Gastrocnemius medialis (tissue), 4 donors: Measurements from ENCODE around the gene DBNL. TPM values are rescaled to one million over a fixed set of nuclear protein-coding genes. Genes with fewer than 3 reads are reported as not detected.

Experiments
- ATAC-seq, 2 donors: fragments of 150-250 bp; one replicate each; pipeline ENCODE4 v1.9.1; 2016
- DNase-seq, 2 donors: peaks; one replicate each; pipeline ENCODE4 v3.0.0-alpha.2; 2019
- H3K27ac ChIP-seq, 4 donors: fragments of 200-600 bp; sonication (generic); 1 replicate in 1 of 4; 2 replicates in 3 of 4; pipeline ENCODE4 v1.5.1; 2016 to 2018; ENCODE audit warnings: mild to moderate bottlenecking in 2 of 4, moderate library complexity in 1 of 4
- H3K27me3 ChIP-seq, 3 donors: fragments of 200-600 bp; sonication (generic) in 2 of 3; 1 replicate in 1 of 3; 2 replicates in 2 of 3; pipeline versions ENCODE4 v1.5.1 to v1.6.0; 2016 to 2019; ENCODE audit warnings: mild to moderate bottlenecking in 1 of 3, moderate library complexity in 1 of 3
- H3K36me3 ChIP-seq, 2 donors: fragments of 200-600 bp; sonication (generic) in 1 of 2; one replicate each; pipeline ENCODE4 v1.5.1; 2017 to 2018
- H3K4me1 ChIP-seq, 2 donors: fragments of 200-600 bp; sonication (generic) in 1 of 2; one replicate each; pipeline ENCODE4 v1.5.1; 2016 to 2017; ENCODE audit warnings: mild to moderate bottlenecking in 2 of 2
- H3K4me3 ChIP-seq, 4 donors: fragments of 200-600 bp; sonication (generic) in 3 of 4; 1 replicate in 1 of 4; 2 replicates in 3 of 4; pipeline ENCODE4 v1.5.1; 2016 to 2019; ENCODE audit warnings: mild to moderate bottlenecking in 2 of 4
- H3K9me3 ChIP-seq, 3 donors: fragments of 200-600 bp; sonication (generic) in 2 of 3; 1 replicate in 1 of 3; 2 replicates in 2 of 3; pipeline ENCODE4 v1.5.1; 2016 to 2019
- CTCF ChIP-seq, 5 experiments: fragments of 450-650 bp in 3 of 5; fragments of 200-600 bp in 2 of 5; sonication (generic) in 2 of 5; IDR thresholded peaks in 4 of 5; conservative IDR thresholded peaks in 1 of 5; 1 replicate in 4 of 5; 2 replicates in 1 of 5; pipeline ENCODE4 v1.5.1; 2016 to 2019; ENCODE audit warnings: antibody characterized with exemption in 5 of 5, mild to moderate bottlenecking in 3 of 5, moderate library complexity in 3 of 5
- POLR2A ChIP-seq, 2 donors: fragments of 450-650 bp; IDR thresholded peaks; one replicate each; pipeline ENCODE4 v1.6.1; 2017; ENCODE audit warnings: antibody characterized with exemption in 2 of 2, mild to moderate bottlenecking in 2 of 2, moderate library complexity in 2 of 2
- in situ Hi-C, 4 donors: fragments of 200-750 bp; cut with MboI; loops; one replicate each; pipeline versions ENCODE4 v1.15.0 to v1.8.0; 2017; ENCODE audit warnings: low sequenced_read_pairs in 4 of 4
- intact Hi-C: fragments of 100-400 bp; cut with DNase I; formaldehyde crosslinking; loops from one replicate; pipeline ENCODE4 v1.15.1; 2023; ENCODE audit warnings: low total_unique reads
- total RNA-seq, 4 donors: library from RNA; depleted of rRNA; stranded (reverse); fragments of >200 nt; gene quantifications; one replicate each; pipeline versions ENCODE4 v1.1.0 to v1.2.3, GENCODE V29; 2016

DBNL gene
- total RNA-seq, 4 donors from 2014 or later = 48.0 to 77.2 (median 56.0) TPM

DNA sequence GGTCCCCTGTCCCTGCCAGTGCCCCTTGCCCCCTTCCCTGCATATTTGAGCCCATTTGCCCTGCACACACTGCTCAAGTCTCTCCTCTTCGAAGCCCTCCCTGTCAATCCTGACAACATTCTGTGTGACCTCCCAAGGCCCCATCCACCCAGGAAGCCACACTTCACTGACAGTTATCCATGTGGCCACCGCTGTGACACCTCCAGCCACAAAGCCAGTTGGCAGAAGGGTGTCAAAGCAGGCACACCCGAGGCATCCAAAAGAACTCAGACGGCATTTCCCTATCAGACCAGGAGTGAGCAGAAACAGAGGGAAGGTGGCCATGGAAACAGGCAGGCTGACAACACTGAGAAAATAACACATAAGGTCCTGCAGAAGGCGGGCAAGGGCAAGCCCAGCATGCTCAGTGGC is 33.2 kb downstream of the DBNL start:
- Histone ChIP-seq H3K36me3 (peaks cover 0 to 44% of the 10 kb centered on the region in 2 donors), H3K27ac (peak overlapping the region; percentile 35 to 96 (median 94)), H3K4me1 (peaks cover 49 to 57% of the 10 kb centered on the region in 2 donors), H3K9me3 (no peaks in the 10 kb centered on the region), H3K27me3 (no peaks in the 10 kb centered on the region), H3K4me3 (no peak overlapping the region)
- DNase-seq = no peak
- in situ Hi-C loops (loop anchor here in 1 of 4 donors (5.0 kb wide), 1 partner anchor 45 kb away; the partner anchor contains the start of gene POLD2), intact Hi-C loops (no loop called here)
- ATAC-seq = no peak
- no peak for TF ChIP-seq CTCF (IDR thresholded peaks at IDR 0.05 in 4 of 5, conservative IDR thresholded peaks at IDR 0.05 in 1 of 5)
- TF ChIP-seq POLR2A (IDR thresholded peaks at IDR 0.05) = no peak

GRCh38 chr7:44078521-44078920 is 34.0 kb downstream of the DBNL start:
- no peak overlapping the region for H3K4me3 ChIP-seq
- in situ Hi-C loops = loop anchor here in 1 of 4 donors (5.0 kb wide), 1 partner anchor 44 kb away; the partner anchor contains the start of gene POLD2

DNA sequence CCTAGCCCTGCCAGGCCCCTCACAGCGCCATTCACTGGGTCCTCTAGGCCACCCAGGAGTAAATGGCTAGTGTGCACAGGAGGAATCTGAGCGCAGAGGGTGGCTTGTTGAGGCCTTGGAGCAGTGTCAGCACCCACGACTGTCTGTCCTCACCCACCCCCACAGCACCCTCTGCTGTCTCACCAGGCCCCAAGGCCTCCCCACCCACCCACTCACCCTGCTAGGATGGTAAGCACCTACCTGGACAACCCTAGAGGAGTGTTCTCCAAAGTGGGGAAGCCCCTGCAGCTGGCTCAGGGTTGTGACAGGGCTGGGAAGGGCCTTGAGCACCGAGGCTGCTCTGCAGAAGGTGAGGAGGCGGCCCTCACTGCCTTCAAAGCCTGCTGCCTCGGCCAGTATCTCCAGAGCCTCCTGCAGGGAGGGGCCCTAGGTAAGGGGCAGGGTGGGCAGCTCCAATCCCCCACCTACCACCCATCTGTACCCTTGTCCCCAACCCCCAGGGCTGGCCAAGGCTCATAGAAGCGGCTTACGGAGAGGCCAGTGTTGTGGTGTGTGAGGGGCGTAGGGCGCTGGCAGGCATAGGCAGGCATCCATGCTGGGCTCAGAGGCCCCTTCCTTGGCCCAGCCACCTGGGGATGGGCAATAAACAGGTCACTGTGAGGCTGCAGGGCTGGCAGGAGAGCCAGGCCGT is 35.0 kb downstream of the DBNL start:
- Histone ChIP-seq H3K4me3 (no peak overlapping the region), H3K27me3 (no peaks in the 10 kb centered on the region), H3K27ac (peak overlapping the region; percentile 90 to 96 (median 94)), H3K4me1 (peaks cover 37 to 44% of the 10 kb centered on the region in 2 donors), H3K9me3 (no peaks in the 10 kb centered on the region), H3K36me3 (peaks cover 0 to 44% of the 10 kb centered on the region in 2 donors)
- DNase-seq (no peak), ATAC-seq (no peak)
- intact Hi-C loops (loop anchor here (5.0 kb wide), 1 partner anchor 243 kb away; no protein-coding TSS in a partner anchor), in situ Hi-C loops (loop anchor here in 1 of 4 donors (5.0 kb wide), 1 partner anchor 43 kb away; the partner anchor contains the start of gene POLD2)
- no peak for TF ChIP-seq CTCF (IDR thresholded peaks at IDR 0.05 in 4 of 5, conservative IDR thresholded peaks at IDR 0.05 in 1 of 5)
- TF ChIP-seq POLR2A (IDR thresholded peaks at IDR 0.05) = no peak

More at GRCh38 chr7:44078521-44078920, 34.0 kb downstream of the DBNL start:
- Histone ChIP-seq H3K27ac (peak overlapping the region; percentile 35 to 96 (median 94)), H3K36me3 (peaks cover 0 to 44% of the 10 kb centered on the region in 2 donors), H3K9me3 (no peaks in the 10 kb centered on the region), H3K27me3 (no peaks in the 10 kb centered on the region), H3K4me1 (peaks cover 44 to 49% of the 10 kb centered on the region in 2 donors)
- DNase-seq = peak; percentile 56 to 79
- intact Hi-C loops = no loop called here
- ATAC-seq = peak; percentile 8 to 20
- TF ChIP-seq POLR2A (IDR thresholded peaks at IDR 0.05) (no peak), CTCF (IDR thresholded peaks at IDR 0.05 in 4 of 5, conservative IDR thresholded peaks at IDR 0.05 in 1 of 5) (no peak)

DNA sequence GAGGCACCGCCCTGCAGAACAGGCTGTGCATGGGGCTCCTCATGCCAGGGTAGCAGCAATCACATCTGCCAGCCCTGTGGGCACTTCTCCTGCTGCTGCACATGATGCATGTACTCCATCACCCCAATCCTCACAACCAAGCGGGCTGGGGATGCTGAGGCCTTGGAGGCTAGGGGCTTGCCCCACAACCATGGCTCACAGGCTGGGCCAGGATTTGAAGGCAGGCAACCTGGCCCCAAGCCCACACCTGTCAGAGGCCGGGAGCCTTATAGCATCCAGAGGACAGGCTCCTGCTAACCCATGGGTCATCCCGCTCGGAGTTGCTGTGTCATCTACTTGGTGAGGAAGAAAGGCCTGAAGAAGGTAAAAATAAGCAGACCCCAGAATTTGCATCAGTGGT is 35.6 kb downstream of the DBNL start:
- H3K4me1 ChIP-seq = peaks cover 37 to 44% of the 10 kb centered on the region in 2 donors

More for the DNA sequence above, 35.6 kb downstream of the DBNL start:
- DNase-seq = peak in 1 of 2 donors; percentile 33
- H3K36me3 ChIP-seq = peaks cover 0 to 44% of the 10 kb centered on the region in 2 donors
- in situ Hi-C loops = no loop called here
- H3K27ac ChIP-seq = peak overlapping the region; percentile 90 to 96 (median 94)
- no peak for ATAC-seq
- H3K9me3 ChIP-seq = no peaks in the 10 kb centered on the region
- H3K27me3 ChIP-seq = no peaks in the 10 kb centered on the region
- intact Hi-C loops = loop anchor here (5.0 kb wide), 1 partner anchor 242 kb away; no protein-coding TSS in a partner anchor
- H3K4me3 ChIP-seq = no peak overlapping the region
- no peak for TF ChIP-seq CTCF (IDR thresholded peaks at IDR 0.05 in 4 of 5, conservative IDR thresholded peaks at IDR 0.05 in 1 of 5)
- TF ChIP-seq POLR2A (IDR thresholded peaks at IDR 0.05) = no peak
